Measurements from ENCODE around the gene SKIC8.

The SKIC8 gene

GRCh38 chr15:78322243-78322642 is 22.8 kb upstream of the SKIC8 start:
- no peak overlapping the region for H3K4me3 ChIP-seq (replicated peaks in 1 of 2; ENCODE audit: low read depth in 2 of 2, low read length in 2 of 2)

DNA sequence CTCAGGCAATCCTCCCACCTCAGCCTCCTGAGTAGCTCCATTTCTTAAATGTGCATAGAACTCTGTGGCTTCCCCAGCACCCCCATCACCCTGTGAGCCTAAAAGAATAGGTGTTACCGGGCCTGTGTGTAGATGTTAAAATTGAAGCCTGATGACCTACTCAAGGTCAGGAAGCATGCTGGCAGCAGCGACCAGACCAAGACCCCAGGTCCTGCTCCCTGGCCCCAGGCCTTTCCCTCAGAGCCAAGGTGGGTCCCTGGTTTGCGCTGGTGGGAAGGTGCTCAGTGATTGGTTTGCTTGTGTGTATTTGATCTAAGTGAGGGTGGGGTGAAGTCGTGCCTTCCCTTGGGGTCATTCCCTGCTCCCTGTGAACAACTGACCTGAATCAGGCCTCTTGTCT is 22.4 kb upstream of the SKIC8 start:
- DNase-seq (ENCODE audit: low read depth in 2 of 2), result no peak
- H3K4me3 ChIP-seq (replicated peaks in 1 of 2; ENCODE audit: low read depth in 2 of 2, low read length in 2 of 2), result no peak overlapping the region
- TF ChIP-seq, protein P1, sequence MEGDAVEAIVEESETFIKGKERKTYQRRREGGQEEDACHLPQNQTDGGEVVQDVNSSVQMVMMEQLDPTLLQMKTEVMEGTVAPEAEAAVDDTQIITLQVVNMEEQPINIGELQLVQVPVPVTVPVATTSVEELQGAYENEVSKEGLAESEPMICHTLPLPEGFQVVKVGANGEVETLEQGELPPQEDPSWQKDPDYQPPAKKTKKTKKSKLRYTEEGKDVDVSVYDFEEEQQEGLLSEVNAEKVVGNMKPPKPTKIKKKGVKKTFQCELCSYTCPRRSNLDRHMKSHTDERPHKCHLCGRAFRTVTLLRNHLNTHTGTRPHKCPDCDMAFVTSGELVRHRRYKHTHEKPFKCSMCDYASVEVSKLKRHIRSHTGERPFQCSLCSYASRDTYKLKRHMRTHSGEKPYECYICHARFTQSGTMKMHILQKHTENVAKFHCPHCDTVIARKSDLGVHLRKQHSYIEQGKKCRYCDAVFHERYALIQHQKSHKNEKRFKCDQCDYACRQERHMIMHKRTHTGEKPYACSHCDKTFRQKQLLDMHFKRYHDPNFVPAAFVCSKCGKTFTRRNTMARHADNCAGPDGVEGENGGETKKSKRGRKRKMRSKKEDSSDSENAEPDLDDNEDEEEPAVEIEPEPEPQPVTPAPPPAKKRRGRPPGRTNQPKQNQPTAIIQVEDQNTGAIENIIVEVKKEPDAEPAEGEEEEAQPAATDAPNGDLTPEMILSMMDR (IDR thresholded peaks at IDR 0.05; ENCODE audit: low read depth, low read length), result no peak

More at GRCh38 chr15:78322243-78322642, 22.8 kb upstream of the SKIC8 start:
- TF ChIP-seq, protein P1 (IDR thresholded peaks at IDR 0.05; ENCODE audit: low read depth, low read length), result no peak
- peak; percentile 61 to 81 for DNase-seq (ENCODE audit: low read depth in 2 of 2)

GRCh38 chr15:78321041-78321570 is 21.7 kb upstream of the SKIC8 start:
- H3K4me3 ChIP-seq (replicated peaks in 1 of 2; ENCODE audit: low read depth in 2 of 2, low read length in 2 of 2), result no peak overlapping the region
- TF ChIP-seq, protein P1 (IDR thresholded peaks at IDR 0.05; ENCODE audit: low read depth, low read length), result no peak
- no peak for DNase-seq (ENCODE audit: low read depth in 2 of 2)

GRCh38 chr15:78320183-78320582 is 20.8 kb upstream of the SKIC8 start:
- DNase-seq (ENCODE audit: low read depth in 2 of 2), result no peak

DNA sequence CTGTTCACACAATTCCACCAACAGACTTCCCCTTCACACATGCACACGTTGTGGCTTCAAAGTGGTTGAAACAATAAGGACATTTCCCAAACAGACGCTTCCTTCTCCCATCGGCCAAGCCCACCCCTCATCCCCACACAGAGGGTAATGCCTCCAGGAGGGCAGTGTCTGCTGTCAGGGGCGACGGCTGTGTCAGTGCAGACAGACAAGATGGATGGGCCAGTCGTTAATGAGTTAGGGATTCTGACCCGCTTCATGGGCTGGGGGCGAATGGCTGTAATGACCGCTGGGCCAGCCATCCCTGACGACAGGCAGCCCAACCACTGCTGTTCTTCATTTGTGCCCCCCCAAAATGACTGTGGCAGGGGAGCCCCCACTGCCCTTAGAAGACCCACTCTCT is 20.2 kb upstream of the SKIC8 start:
- no peak for DNase-seq (ENCODE audit: low read depth in 2 of 2)
- TF ChIP-seq, protein P1 (IDR thresholded peaks at IDR 0.05; ENCODE audit: low read depth, low read length), result no peak
- no peak overlapping the region for H3K4me3 ChIP-seq (replicated peaks in 1 of 2; ENCODE audit: low read depth in 2 of 2, low read length in 2 of 2)

More at GRCh38 chr15:78320183-78320582, 20.8 kb upstream of the SKIC8 start:
- no peak overlapping the region for H3K4me3 ChIP-seq (replicated peaks in 1 of 2; ENCODE audit: low read depth in 2 of 2, low read length in 2 of 2)
- TF ChIP-seq, protein P1 (IDR thresholded peaks at IDR 0.05; ENCODE audit: low read depth, low read length), result no peak

GRCh38 chr15:78317145-78317836 is 17.9 kb upstream of the SKIC8 start:
- H3K4me3 ChIP-seq (replicated peaks in 1 of 2; ENCODE audit: low read depth in 2 of 2, low read length in 2 of 2), result no peak overlapping the region
- DNase-seq (ENCODE audit: low read depth in 2 of 2), result peak; percentile 14 to 29
- TF ChIP-seq, protein P1 (IDR thresholded peaks at IDR 0.05; ENCODE audit: low read depth, low read length), result peak; percentile 23
